Fibroblast of lung (primary cell): ENCODE measurements around the gene UBR4. TPM values are rescaled to one million over a fixed set of nuclear protein-coding genes. Genes with fewer than 3 reads are reported as not detected.

Source experiments
- DNase-seq, 2 donors: peaks; one replicate each; pipeline versions ENCODE4 v3.0.0 to v3.0.0-alpha.2; 2010; ENCODE audit warnings: low read depth in 2 of 2
- H2AFZ ChIP-seq: 2 replicates; pipeline ENCODE4 v1.5.1; 2012; ENCODE audit warnings: low read length, control low read depth, inconsistent platforms
- H3K27ac ChIP-seq: 2 replicates; pipeline ENCODE4 v1.5.1; 2011; ENCODE audit warnings: low read length, control low read depth; ENCODE audit not compliant: insufficient read depth
- H3K27me3 ChIP-seq: 2 replicates; pipeline ENCODE4 v1.5.1; 2011; ENCODE audit warnings: mild to moderate bottlenecking, low read length; ENCODE audit not compliant: control insufficient read depth, insufficient read depth
- H3K36me3 ChIP-seq: 2 replicates; pipeline ENCODE4 v1.5.1; 2011; ENCODE audit warnings: low read length; ENCODE audit not compliant: control insufficient read depth, insufficient read depth
- H3K4me1 ChIP-seq: 2 replicates; pipeline ENCODE4 v1.5.1; 2011; ENCODE audit warnings: low read length; ENCODE audit not compliant: control insufficient read depth, insufficient read depth; ENCODE audit errors: extremely low read depth
- H3K4me2 ChIP-seq: 2 replicates; pipeline ENCODE4 v1.5.1; 2011; ENCODE audit warnings: low read length, control low read depth; ENCODE audit not compliant: insufficient read depth; ENCODE audit errors: extremely low read depth
- H3K4me3 ChIP-seq, 4 experiments: fragments of 200-600 bp in 1 of 4; sonication (generic) in 1 of 4; replicated peaks in 1 of 4; 2 replicates each; pipeline ENCODE4 v1.5.1; 2011 to 2016; ENCODE audit warnings: low read length in 4 of 4, low read depth in 3 of 4, mild to moderate bottlenecking in 3 of 4, control low read depth in 2 of 4, inconsistent platforms in 1 of 4, mixed read lengths in 1 of 4; ENCODE audit not compliant: insufficient read depth in 1 of 4; ENCODE audit errors: control extremely low read depth in 1 of 4
- H3K79me2 ChIP-seq: 2 replicates; pipeline ENCODE4 v1.5.1; 2012; ENCODE audit warnings: mild to moderate bottlenecking, low read length, inconsistent platforms; ENCODE audit not compliant: control insufficient read depth, insufficient read depth
- H3K9ac ChIP-seq: 2 replicates; pipeline ENCODE4 v1.5.1; 2011; ENCODE audit warnings: mild to moderate bottlenecking, low read length, control low read depth; ENCODE audit not compliant: insufficient read depth
- H3K9me3 ChIP-seq: 2 replicates; pipeline ENCODE4 v1.5.1; 2012; ENCODE audit warnings: low read depth, low read length; ENCODE audit not compliant: control insufficient read depth, insufficient read depth
- H4K20me1 ChIP-seq: 2 replicates; pipeline ENCODE4 v1.5.1; 2011; ENCODE audit warnings: low read length; ENCODE audit not compliant: control insufficient read depth, insufficient read depth; ENCODE audit errors: extremely low read depth
- EZH2 ChIP-seq: IDR thresholded peaks from 2 replicates; pipeline ENCODE4 v1.5.1; 2012; ENCODE audit warnings: low read length, control low read depth, mild to moderate bottlenecking; ENCODE audit errors: missing control alignments
- polyA plus RNA-seq, 2 donors: library from polyadenylated mRNA; depleted of rRNA in 1 of 2; stranded (reverse) in 1 of 2; unstranded in 1 of 2; fragments of >200 nt; gene quantifications; 2 replicates each; pipeline ENCODE4 v1.2.1, GENCODE V29; 2011 to 2012; ENCODE audit warnings: missing spikeins in 1 of 2
- total RNA-seq: library from RNA; depleted of rRNA; stranded (reverse); fragments of >200 nt; gene quantifications from 2 replicates; pipeline ENCODE4 v1.2.1, GENCODE V29; 2014
- TF ChIP-seq, protein P1 (sequence below), 2 donors: IDR thresholded peaks in 1 of 2; conservative IDR thresholded peaks in 1 of 2; 1 replicate in 1 of 2; 2 replicates in 1 of 2; pipeline ENCODE4 v1.5.1; 2011 to 2012; ENCODE audit warnings: low read length in 2 of 2, control low read depth in 1 of 2, inconsistent platforms in 1 of 2, low read depth in 1 of 2, mild to moderate bottlenecking in 1 of 2

Gene UBR4
- total and polyA plus RNA-seq, 2 donors (not counting 1 experiment from before 2014, with no cell fraction given): 32.0 to 164 TPM

GRCh38 chr1:19100028-19100427 is 110.0 kb downstream of the UBR4 start:
- no peak for TF ChIP-seq EZH2
- TF ChIP-seq, protein P1, sequence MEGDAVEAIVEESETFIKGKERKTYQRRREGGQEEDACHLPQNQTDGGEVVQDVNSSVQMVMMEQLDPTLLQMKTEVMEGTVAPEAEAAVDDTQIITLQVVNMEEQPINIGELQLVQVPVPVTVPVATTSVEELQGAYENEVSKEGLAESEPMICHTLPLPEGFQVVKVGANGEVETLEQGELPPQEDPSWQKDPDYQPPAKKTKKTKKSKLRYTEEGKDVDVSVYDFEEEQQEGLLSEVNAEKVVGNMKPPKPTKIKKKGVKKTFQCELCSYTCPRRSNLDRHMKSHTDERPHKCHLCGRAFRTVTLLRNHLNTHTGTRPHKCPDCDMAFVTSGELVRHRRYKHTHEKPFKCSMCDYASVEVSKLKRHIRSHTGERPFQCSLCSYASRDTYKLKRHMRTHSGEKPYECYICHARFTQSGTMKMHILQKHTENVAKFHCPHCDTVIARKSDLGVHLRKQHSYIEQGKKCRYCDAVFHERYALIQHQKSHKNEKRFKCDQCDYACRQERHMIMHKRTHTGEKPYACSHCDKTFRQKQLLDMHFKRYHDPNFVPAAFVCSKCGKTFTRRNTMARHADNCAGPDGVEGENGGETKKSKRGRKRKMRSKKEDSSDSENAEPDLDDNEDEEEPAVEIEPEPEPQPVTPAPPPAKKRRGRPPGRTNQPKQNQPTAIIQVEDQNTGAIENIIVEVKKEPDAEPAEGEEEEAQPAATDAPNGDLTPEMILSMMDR (conservative IDR thresholded peaks at IDR 0.05 in 1 of 2, IDR thresholded peaks at IDR 0.05 in 1 of 2; ENCODE audit: low read depth in 1 of 2, low read length in 2 of 2): no peak
- H3K36me3 ChIP-seq: peaks cover 50% of the 10 kb centered on the region

DNA sequence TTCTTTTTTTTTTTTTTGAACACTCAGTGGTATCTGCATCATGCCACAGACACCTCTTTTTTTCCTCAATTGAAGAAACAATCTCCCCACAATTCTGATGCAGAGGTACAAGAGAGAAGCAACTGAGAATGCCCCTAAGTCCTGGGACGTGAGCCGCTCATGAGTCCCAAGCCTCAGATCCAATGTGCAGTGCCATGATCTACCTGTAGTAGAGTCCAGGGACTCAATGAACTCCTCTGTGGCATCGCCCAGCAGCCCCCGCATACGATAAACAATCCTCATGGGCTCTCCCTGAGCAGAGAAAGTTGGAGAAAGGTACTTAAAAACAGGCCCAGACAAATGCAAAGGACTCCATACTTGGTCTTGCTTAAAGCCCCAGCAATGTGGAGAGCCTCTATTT is 113.1 kb downstream of the UBR4 start:
- peaks cover 2% of the 10 kb centered on the region for H3K4me1 ChIP-seq

More at GRCh38 chr1:19100028-19100427, 110.0 kb downstream of the UBR4 start:
- no peaks in the 10 kb centered on the region for H3K9me3 ChIP-seq
- no peaks in the 10 kb centered on the region for H3K79me2 ChIP-seq
- no peak overlapping the region for H3K4me3 ChIP-seq
- H3K27me3 ChIP-seq: no peaks in the 10 kb centered on the region
- H3K27ac ChIP-seq: no peak overlapping the region
- H3K4me2 ChIP-seq: no peak overlapping the region
- no peaks in the 10 kb centered on the region for H4K20me1 ChIP-seq
- no peak overlapping the region for H3K9ac ChIP-seq
- no peak overlapping the region for H2AFZ ChIP-seq
- no peaks in the 10 kb centered on the region for H3K4me1 ChIP-seq
- no peak for DNase-seq

DNA sequence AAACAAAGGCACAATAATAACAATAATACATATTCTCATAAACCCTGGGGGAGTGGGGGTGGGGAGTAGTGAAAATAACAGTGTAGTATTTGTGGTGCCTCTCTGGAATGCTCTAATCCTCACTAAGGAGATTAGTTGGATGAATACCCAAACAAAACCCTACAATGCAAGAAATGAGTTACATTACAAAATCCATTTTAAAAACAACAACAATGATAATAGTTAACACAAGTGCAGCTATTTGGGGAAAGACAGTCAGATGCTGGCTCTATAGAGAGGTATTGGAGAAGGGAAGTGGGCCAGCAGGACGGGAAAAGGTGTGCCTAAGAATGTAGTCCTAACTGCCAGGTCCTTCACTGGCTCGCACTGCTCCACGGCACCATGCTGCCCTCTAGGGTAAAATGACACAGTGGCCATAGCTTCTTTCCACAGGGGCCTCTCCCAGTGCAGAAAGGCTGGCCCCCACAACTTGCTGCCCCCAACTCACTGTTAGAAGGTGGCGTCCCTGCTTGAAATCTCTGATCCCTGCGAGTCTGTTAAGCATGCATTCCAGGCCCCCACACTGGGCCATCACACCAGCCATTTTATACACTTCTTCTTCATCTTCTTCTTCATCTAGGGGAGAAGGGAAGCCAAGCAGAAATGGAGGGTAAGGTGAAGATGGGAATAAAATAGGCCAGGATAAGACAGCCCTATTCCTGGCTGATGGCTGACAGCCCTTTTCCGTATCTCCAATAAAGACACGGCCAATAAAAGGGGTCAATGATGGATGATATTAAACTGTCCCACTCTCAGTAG is 113.8 kb downstream of the UBR4 start:
- no peak overlapping the region for H3K4me3 ChIP-seq
- peaks cover 4% of the 10 kb centered on the region for H3K4me1 ChIP-seq
- H2AFZ ChIP-seq: no peak overlapping the region
- peak in 1 of 2 donors; percentile 21 for DNase-seq
- H3K9me3 ChIP-seq: no peaks in the 10 kb centered on the region
- no peaks in the 10 kb centered on the region for H3K27me3 ChIP-seq
- H4K20me1 ChIP-seq: no peaks in the 10 kb centered on the region
- no peak for TF ChIP-seq EZH2
- TF ChIP-seq, protein P1 (conservative IDR thresholded peaks at IDR 0.05 in 1 of 2, IDR thresholded peaks at IDR 0.05 in 1 of 2; ENCODE audit: low read depth in 1 of 2, low read length in 2 of 2): peak; percentile 19 to 44
- H3K79me2 ChIP-seq: no peaks in the 10 kb centered on the region
- no peak overlapping the region for H3K9ac ChIP-seq
- no peak overlapping the region for H3K27ac ChIP-seq
- peaks cover 47% of the 10 kb centered on the region for H3K36me3 ChIP-seq
- no peak overlapping the region for H3K4me2 ChIP-seq

More for the DNA sequence above, 113.1 kb downstream of the UBR4 start:
- Histone ChIP-seq H3K79me2 (no peaks in the 10 kb centered on the region), H2AFZ (no peak overlapping the region), H4K20me1 (no peaks in the 10 kb centered on the region), H3K36me3 (peaks cover 49% of the 10 kb centered on the region), H3K9me3 (no peaks in the 10 kb centered on the region), H3K27me3 (no peaks in the 10 kb centered on the region), H3K9ac (no peak overlapping the region), H3K4me3 (no peak overlapping the region), H3K4me2 (no peak overlapping the region), H3K27ac (no peak overlapping the region)
- TF ChIP-seq, protein P1 (conservative IDR thresholded peaks at IDR 0.05 in 1 of 2, IDR thresholded peaks at IDR 0.05 in 1 of 2; ENCODE audit: low read depth in 1 of 2, low read length in 2 of 2): no peak
- no peak for TF ChIP-seq EZH2
- DNase-seq: no peak
